ENCODE measurements around the gene ENPEP.

Gene ENPEP

DNA sequence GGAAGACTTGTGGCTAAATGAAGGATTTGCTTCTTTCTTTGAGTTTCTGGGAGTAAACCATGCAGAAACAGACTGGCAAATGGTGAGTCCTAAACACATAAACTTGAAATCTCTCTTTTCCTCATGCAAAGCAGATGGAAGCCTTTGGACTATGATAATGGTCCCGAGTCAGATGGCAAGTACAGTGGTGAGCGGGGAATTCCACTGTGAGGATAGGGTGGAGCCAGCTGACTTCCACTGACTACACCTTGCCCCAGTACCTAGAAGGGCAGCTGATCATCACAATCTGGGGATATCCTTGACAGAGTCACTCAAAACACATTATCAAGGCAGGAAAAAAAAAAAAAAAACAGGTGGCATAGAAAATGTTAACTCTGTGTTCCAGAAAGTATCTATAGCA is 34.3 kb downstream of the ENPEP start:
- peaks cover 7% of the 10 kb centered on the region for H3K36me3 Mint-ChIP-seq (ENCODE audit: low read depth)
- no peaks in the 10 kb centered on the region for H3K9me3 Mint-ChIP-seq
- H3K4me3 Mint-ChIP-seq = no peak overlapping the region
- no peaks in the 10 kb centered on the region for H3K27me3 Mint-ChIP-seq (ENCODE audit: low read depth)
- TF ChIP-seq, protein P1, sequence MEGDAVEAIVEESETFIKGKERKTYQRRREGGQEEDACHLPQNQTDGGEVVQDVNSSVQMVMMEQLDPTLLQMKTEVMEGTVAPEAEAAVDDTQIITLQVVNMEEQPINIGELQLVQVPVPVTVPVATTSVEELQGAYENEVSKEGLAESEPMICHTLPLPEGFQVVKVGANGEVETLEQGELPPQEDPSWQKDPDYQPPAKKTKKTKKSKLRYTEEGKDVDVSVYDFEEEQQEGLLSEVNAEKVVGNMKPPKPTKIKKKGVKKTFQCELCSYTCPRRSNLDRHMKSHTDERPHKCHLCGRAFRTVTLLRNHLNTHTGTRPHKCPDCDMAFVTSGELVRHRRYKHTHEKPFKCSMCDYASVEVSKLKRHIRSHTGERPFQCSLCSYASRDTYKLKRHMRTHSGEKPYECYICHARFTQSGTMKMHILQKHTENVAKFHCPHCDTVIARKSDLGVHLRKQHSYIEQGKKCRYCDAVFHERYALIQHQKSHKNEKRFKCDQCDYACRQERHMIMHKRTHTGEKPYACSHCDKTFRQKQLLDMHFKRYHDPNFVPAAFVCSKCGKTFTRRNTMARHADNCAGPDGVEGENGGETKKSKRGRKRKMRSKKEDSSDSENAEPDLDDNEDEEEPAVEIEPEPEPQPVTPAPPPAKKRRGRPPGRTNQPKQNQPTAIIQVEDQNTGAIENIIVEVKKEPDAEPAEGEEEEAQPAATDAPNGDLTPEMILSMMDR (IDR thresholded peaks at IDR 0.05; ENCODE audit: unreplicated experiment in 3 of 3) = no peak
- H3K27ac Mint-ChIP-seq = peak overlapping the region in 2 of 3 experiments; percentile 44 to 55
- peaks cover 9% of the 10 kb centered on the region for H3K4me1 Mint-ChIP-seq

DNA sequence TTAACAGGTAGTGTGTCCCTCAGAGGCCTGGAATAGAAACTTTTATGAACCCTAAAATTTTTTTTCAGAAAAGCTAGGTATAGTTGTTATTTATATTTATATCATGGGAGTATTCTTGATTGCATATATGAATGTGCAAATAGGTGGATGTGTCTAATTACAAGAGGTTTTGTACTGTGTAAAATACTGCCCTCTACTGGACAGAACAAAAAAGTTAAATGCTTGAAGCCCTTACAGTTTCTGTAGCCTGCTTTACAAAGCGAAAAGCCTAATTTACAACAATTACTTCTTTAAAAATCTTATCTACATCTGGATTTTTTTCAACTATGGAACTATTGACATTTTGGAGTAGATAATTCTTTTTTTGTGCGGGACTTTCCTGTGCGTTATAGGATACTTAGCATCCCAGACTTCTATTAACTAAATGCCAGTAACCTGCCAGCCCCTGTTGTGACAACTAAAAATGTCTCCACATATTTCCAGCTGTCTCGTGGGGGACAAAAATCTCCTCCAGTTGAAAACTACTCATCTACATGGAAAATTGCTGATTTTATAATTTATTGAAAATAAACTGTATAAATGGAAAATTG is 35.1 kb downstream of the ENPEP start:
- Mint-ChIP-seq H3K4me3 (no peak overlapping the region), H3K36me3 (ENCODE audit: low read depth) (peaks cover 4% of the 10 kb centered on the region), H3K4me1 (peaks cover 9% of the 10 kb centered on the region), H3K27me3 (ENCODE audit: low read depth) (no peaks in the 10 kb centered on the region), H3K9me3 (no peaks in the 10 kb centered on the region), H3K27ac (no peak overlapping the region)
- TF ChIP-seq, protein P1 (IDR thresholded peaks at IDR 0.05; ENCODE audit: unreplicated experiment in 3 of 3) = peak; percentile 71 to 84 (median 75)

DNA sequence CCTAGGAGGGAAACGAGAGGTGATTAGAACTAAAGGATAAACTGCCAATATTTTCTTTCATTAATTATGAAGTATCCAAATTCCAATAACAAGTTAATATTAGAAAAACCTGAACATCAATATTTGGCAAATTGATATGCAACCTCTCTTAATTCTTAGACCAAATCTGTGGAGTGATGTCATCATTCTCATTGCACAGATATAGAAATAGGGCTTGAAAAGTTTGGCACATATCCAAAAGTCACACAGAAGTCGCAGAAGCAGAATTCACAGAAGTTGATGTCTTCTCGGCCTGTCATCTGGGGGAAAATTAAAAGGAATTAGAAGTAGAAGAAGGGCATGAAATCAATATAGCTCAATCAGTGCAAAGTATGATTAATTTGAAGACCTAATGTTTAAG is 36.9 kb downstream of the ENPEP start:
- Mint-ChIP-seq H3K4me3 (no peak overlapping the region), H3K9me3 (no peaks in the 10 kb centered on the region), H3K4me1 (peaks cover 13% of the 10 kb centered on the region), H3K27me3 (ENCODE audit: low read depth) (no peaks in the 10 kb centered on the region), H3K27ac (no peak overlapping the region), H3K36me3 (ENCODE audit: low read depth) (peaks cover 12% of the 10 kb centered on the region)
- TF ChIP-seq, protein P1 (IDR thresholded peaks at IDR 0.05; ENCODE audit: unreplicated experiment in 3 of 3) = no peak

DNA sequence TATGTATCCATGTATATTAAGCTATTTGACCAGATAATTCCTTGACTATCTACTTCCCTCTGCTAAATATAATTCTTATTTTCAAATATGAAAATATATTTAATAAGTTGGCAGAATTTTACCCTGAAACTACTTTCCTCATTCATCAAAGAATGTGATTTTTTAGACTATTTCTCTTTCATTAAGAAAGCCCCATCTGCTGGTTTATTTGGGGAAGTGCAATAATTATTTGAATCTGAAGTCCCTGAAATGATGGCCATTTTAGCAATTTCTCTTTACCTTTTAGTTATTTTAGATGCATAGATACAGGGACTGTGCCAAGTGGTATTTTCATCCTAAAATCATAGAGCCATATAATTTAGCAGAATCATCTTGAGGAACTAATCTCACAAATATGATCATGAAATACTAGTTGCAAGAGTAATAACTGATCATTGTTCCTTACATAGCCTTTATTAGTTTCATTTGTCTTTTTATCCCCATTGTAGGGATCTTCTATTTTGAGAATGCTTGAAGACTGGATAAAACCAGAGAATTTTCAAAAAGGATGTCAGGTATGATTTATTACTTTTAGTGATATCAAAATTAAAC is 39.0 kb downstream of the ENPEP start:
- H3K4me1 Mint-ChIP-seq = peaks cover 5% of the 10 kb centered on the region
- H3K27ac Mint-ChIP-seq = no peak overlapping the region
- H3K36me3 Mint-ChIP-seq (ENCODE audit: low read depth) = peaks cover 8% of the 10 kb centered on the region
- TF ChIP-seq, protein P1 (IDR thresholded peaks at IDR 0.05; ENCODE audit: unreplicated experiment in 3 of 3) = peak; percentile 57 to 69 (median 66)
- H3K27me3 Mint-ChIP-seq (ENCODE audit: low read depth) = no peaks in the 10 kb centered on the region
- no peak overlapping the region for H3K4me3 Mint-ChIP-seq
- H3K9me3 Mint-ChIP-seq = no peaks in the 10 kb centered on the region

DNA sequence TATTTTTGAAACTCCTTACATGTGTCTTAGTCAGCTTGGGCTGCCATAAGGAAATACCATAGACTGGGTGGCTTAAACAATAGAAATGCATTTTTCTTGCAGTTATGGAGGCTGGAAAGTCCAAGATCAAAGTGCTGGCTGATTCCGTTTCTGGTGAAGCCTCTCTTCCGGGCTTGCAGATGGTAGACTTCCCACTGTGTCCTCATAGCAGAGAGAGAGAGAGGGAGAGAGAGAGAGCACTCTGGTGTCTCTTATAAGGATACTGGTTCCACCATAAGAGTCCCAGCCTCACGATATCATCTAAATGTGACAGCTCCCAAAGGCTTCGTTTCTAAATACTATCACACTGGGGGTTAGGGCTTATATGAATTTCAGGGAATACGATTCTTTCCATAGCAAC is 39.7 kb downstream of the ENPEP start:
- Mint-ChIP-seq H3K4me3 (no peak overlapping the region), H3K9me3 (no peaks in the 10 kb centered on the region)
- TF ChIP-seq, protein P1 (IDR thresholded peaks at IDR 0.05; ENCODE audit: unreplicated experiment in 3 of 3) = no peak

More for the DNA sequence above, 39.7 kb downstream of the ENPEP start:
- Mint-ChIP-seq H3K4me1 (peaks cover 5% of the 10 kb centered on the region), H3K36me3 (ENCODE audit: low read depth) (peaks cover 13% of the 10 kb centered on the region), H3K27ac (no peak overlapping the region), H3K27me3 (ENCODE audit: low read depth) (no peaks in the 10 kb centered on the region)

All from nephron (organoid).